Measurements from ENCODE around the gene OFD1.

DNA sequence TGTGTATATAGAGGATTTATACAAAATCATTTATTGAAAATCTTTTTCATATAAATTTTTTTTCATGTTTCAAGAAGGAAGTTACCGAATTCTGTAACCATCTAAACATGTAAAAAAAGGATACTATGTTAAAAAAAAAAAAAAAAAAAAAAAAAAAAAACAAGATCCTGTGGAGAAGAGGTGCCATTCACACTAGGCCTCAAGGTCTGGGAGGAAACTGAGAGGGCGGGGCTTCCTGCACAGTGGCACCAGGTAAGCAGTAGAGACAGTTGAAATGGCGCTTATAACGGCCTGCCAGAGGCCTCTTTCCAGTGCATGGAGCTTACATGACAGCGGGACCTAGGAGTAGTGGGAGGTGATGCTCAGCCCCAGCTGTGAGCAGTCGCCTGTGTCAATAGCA, 17.6 kb upstream of the OFD1 start:
- TF ChIP-seq GATA2 (IDR thresholded peaks at IDR 0.05; ENCODE audit: low read depth, low read length): no peak
- TF ChIP-seq GATA3 (IDR thresholded peaks at IDR 0.05; ENCODE audit: low read depth, low read length): no peak
